Measurements from ENCODE around the gene ACTG1.

ACTG1 gene

GRCh38 chr17:81471818-81472456, 40.7 kb downstream of the ACTG1 start:
- no peaks in the 10 kb centered on the region for H3K4me1 Mint-ChIP-seq (ENCODE audit: low read depth)
- H3K27me3 Mint-ChIP-seq, result peaks cover 8% of the 10 kb centered on the region
- H3K4me3 Mint-ChIP-seq, result no peak overlapping the region
- intact Hi-C loops (cut with micrococcal nuclease), result no loop called here
- no peaks in the 10 kb centered on the region for H3K9me3 Mint-ChIP-seq
- peaks cover 7% of the 10 kb centered on the region for H3K36me3 Mint-ChIP-seq (ENCODE audit: low read depth)
- no peak overlapping the region for H3K27ac Mint-ChIP-seq

GRCh38 chr17:81470944-81471817, 41.4 kb downstream of the ACTG1 start:
- H3K27me3 Mint-ChIP-seq, result peaks cover 7% of the 10 kb centered on the region
- H3K9me3 Mint-ChIP-seq, result no peaks in the 10 kb centered on the region
- intact Hi-C loops (cut with micrococcal nuclease), result no loop called here
- no peak overlapping the region for H3K4me3 Mint-ChIP-seq
- peaks cover 11% of the 10 kb centered on the region for H3K36me3 Mint-ChIP-seq (ENCODE audit: low read depth)
- H3K27ac Mint-ChIP-seq, result no peak overlapping the region
- H3K4me1 Mint-ChIP-seq (ENCODE audit: low read depth), result no peaks in the 10 kb centered on the region

GRCh38 chr17:81470270-81470943, 42.2 kb downstream of the ACTG1 start:
- Mint-ChIP-seq H3K27ac (no peak overlapping the region), H3K36me3 (ENCODE audit: low read depth) (peaks cover 11% of the 10 kb centered on the region), H3K4me1 (ENCODE audit: low read depth) (no peaks in the 10 kb centered on the region), H3K27me3 (peaks cover 7% of the 10 kb centered on the region), H3K4me3 (no peak overlapping the region), H3K9me3 (no peaks in the 10 kb centered on the region)
- intact Hi-C loops (cut with micrococcal nuclease), result no loop called here

GRCh38 chr17:81469266-81469665, 43.3 kb downstream of the ACTG1 start:
- intact Hi-C loops (cut with micrococcal nuclease), result no loop called here
- Mint-ChIP-seq H3K4me1 (ENCODE audit: low read depth) (no peaks in the 10 kb centered on the region), H3K4me3 (no peak overlapping the region), H3K9me3 (no peaks in the 10 kb centered on the region), H3K27me3 (peaks cover 3% of the 10 kb centered on the region), H3K36me3 (ENCODE audit: low read depth) (peaks cover 13% of the 10 kb centered on the region), H3K27ac (no peak overlapping the region)

GRCh38 chr17:81468770-81469121, 43.9 kb downstream of the ACTG1 start:
- Mint-ChIP-seq H3K9me3 (no peaks in the 10 kb centered on the region), H3K36me3 (ENCODE audit: low read depth) (peaks cover 19% of the 10 kb centered on the region), H3K4me3 (no peak overlapping the region), H3K27ac (no peak overlapping the region), H3K4me1 (ENCODE audit: low read depth) (no peaks in the 10 kb centered on the region), H3K27me3 (peaks cover under 1% of the 10 kb centered on the region)
- intact Hi-C loops (cut with micrococcal nuclease), result no loop called here

GRCh38 chr17:81468111-81468769, 44.4 kb downstream of the ACTG1 start:
- no peaks in the 10 kb centered on the region for H3K4me1 Mint-ChIP-seq (ENCODE audit: low read depth)

GRCh38 chr17:81466564-81467472, 45.8 kb downstream of the ACTG1 start:
- no peak overlapping the region for H3K4me3 Mint-ChIP-seq
- H3K27me3 Mint-ChIP-seq, result no peaks in the 10 kb centered on the region

More at GRCh38 chr17:81468111-81468769, 44.4 kb downstream of the ACTG1 start:
- intact Hi-C loops (cut with micrococcal nuclease), result no loop called here
- no peaks in the 10 kb centered on the region for H3K27me3 Mint-ChIP-seq
- no peaks in the 10 kb centered on the region for H3K9me3 Mint-ChIP-seq
- H3K4me3 Mint-ChIP-seq, result no peak overlapping the region
- H3K27ac Mint-ChIP-seq, result no peak overlapping the region
- peaks cover 24% of the 10 kb centered on the region for H3K36me3 Mint-ChIP-seq (ENCODE audit: low read depth)

GRCh38 chr17:81465910-81466309, 46.7 kb downstream of the ACTG1 start:
- intact Hi-C loops (cut with micrococcal nuclease), result no loop called here
- no peaks in the 10 kb centered on the region for H3K9me3 Mint-ChIP-seq
- peaks cover under 1% of the 10 kb centered on the region for H3K4me1 Mint-ChIP-seq (ENCODE audit: low read depth)
- no peak overlapping the region for H3K4me3 Mint-ChIP-seq
- H3K27me3 Mint-ChIP-seq, result no peaks in the 10 kb centered on the region
- H3K27ac Mint-ChIP-seq, result no peak overlapping the region
- H3K36me3 Mint-ChIP-seq (ENCODE audit: low read depth), result peaks cover 43% of the 10 kb centered on the region

More at GRCh38 chr17:81466564-81467472, 45.8 kb downstream of the ACTG1 start:
- no peaks in the 10 kb centered on the region for H3K9me3 Mint-ChIP-seq
- intact Hi-C loops (cut with micrococcal nuclease), result no loop called here
- no peaks in the 10 kb centered on the region for H3K4me1 Mint-ChIP-seq (ENCODE audit: low read depth)
- no peak overlapping the region for H3K27ac Mint-ChIP-seq
- peaks cover 38% of the 10 kb centered on the region for H3K36me3 Mint-ChIP-seq (ENCODE audit: low read depth)

GRCh38 chr17:81464586-81464985, 48.0 kb downstream of the ACTG1 start:
- Mint-ChIP-seq H3K36me3 (ENCODE audit: low read depth) (peaks cover 52% of the 10 kb centered on the region), H3K27me3 (no peaks in the 10 kb centered on the region), H3K9me3 (no peaks in the 10 kb centered on the region), H3K4me3 (no peak overlapping the region), H3K4me1 (ENCODE audit: low read depth) (peaks cover 11% of the 10 kb centered on the region), H3K27ac (no peak overlapping the region)
- intact Hi-C loops (cut with micrococcal nuclease), result no loop called here

GRCh38 chr17:81463506-81463905, 49.1 kb downstream of the ACTG1 start:
- Mint-ChIP-seq H3K4me1 (ENCODE audit: low read depth) (peaks cover 11% of the 10 kb centered on the region), H3K9me3 (no peaks in the 10 kb centered on the region), H3K4me3 (no peak overlapping the region), H3K27me3 (no peaks in the 10 kb centered on the region), H3K36me3 (ENCODE audit: low read depth) (peaks cover 62% of the 10 kb centered on the region), H3K27ac (no peak overlapping the region)
- intact Hi-C loops (cut with micrococcal nuclease), result no loop called here

GRCh38 chr17:81462506-81463125, 50.0 kb downstream of the ACTG1 start:
- Mint-ChIP-seq H3K9me3 (no peaks in the 10 kb centered on the region), H3K4me1 (ENCODE audit: low read depth) (peaks cover 11% of the 10 kb centered on the region)

GRCh38 chr17:81461607-81462500, 50.7 kb downstream of the ACTG1 start:
- intact Hi-C loops (cut with micrococcal nuclease), result no loop called here
- peaks cover 63% of the 10 kb centered on the region for H3K36me3 Mint-ChIP-seq (ENCODE audit: low read depth)

More at GRCh38 chr17:81462506-81463125, 50.0 kb downstream of the ACTG1 start:
- H3K4me3 Mint-ChIP-seq, result no peak overlapping the region
- intact Hi-C loops (cut with micrococcal nuclease), result no loop called here
- peaks cover 70% of the 10 kb centered on the region for H3K36me3 Mint-ChIP-seq (ENCODE audit: low read depth)
- no peak overlapping the region for H3K27ac Mint-ChIP-seq
- H3K27me3 Mint-ChIP-seq, result no peaks in the 10 kb centered on the region

More at GRCh38 chr17:81461607-81462500, 50.7 kb downstream of the ACTG1 start:
- Mint-ChIP-seq H3K27me3 (no peaks in the 10 kb centered on the region), H3K4me3 (no peak overlapping the region), H3K4me1 (ENCODE audit: low read depth) (peaks cover 11% of the 10 kb centered on the region), H3K9me3 (no peaks in the 10 kb centered on the region), H3K27ac (no peak overlapping the region)

Data from dendritic cell treated with granulocyte-macrophage colony-stimulating factor and Interleukin-4, amounts not matched to agents 40 ng/mL and 50 ng/mL, for 4 days (primary cell).